Measurements from ENCODE around the gene TMOD1.
"Not testable (repeated sequence)": the region's sequence is repeated elsewhere in the genome, so short reads cannot be mapped to it uniquely, and the experiment has no call there.

The TMOD1 gene

DNA sequence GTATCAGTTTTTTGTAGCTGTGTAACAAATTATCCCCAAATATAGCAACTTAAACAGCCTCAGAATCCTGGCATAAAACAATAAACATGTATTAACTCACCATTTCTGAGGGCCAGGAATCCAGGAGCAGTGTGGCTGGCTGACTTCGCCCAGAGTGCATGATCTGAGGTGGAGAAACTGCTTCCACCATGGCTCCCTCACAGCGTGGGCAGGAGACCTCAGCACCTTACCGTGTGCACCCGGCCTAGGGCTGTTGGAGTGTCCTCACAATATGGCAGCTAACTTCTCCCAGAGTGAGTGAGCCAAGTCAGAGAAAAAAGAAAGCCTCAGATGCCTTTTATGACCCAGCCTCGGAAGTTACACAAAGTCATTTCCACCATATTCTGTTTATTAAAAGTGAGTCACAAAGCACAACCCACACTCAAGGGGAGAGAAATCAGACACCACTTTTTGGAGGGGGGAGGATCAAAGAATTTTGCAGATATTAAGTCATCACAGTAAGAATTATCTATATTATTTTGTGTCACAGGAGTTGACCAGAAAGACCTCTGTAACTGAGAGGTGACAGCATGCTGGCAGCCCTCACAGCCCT is 72.1 kb downstream of the TMOD1 start:
- Histone ChIP-seq H3K79me2 (ENCODE audit: insufficient read depth, low read length) (no peaks in the 10 kb centered on the region), H2AFZ (ENCODE audit: low read length) (no peak overlapping the region), H3K27ac (ENCODE audit: low read depth, low read length, poor library complexity, severe bottlenecking) (no peak overlapping the region), H3K4me2 (ENCODE audit: low read length) (no peak overlapping the region), H3K9ac (ENCODE audit: low read length) (no peak overlapping the region), H3K27me3 (ENCODE audit: insufficient read depth, low read length) (no peaks in the 10 kb centered on the region; the same call in 1 of the 2 replicates), H3K4me1 (ENCODE audit: insufficient read depth, low read length, severe bottlenecking) (no peaks in the 10 kb centered on the region), H3K9me2 (ENCODE audit: low read depth, low read length) (no peaks in the 10 kb centered on the region), H3K9me3 (ENCODE audit: low read length) (no peaks in the 10 kb centered on the region), H3F3A (ENCODE audit: insufficient read depth, low read length) (no peaks in the 10 kb centered on the region), H3K4me3 (ENCODE audit: low read depth, low read length, poor library complexity, severe bottlenecking) (no peak overlapping the region), H4K20me1 (ENCODE audit: insufficient read depth, low read length) (no peaks in the 10 kb centered on the region), H3K36me3 (ENCODE audit: insufficient read depth, low read length) (no peaks in the 10 kb centered on the region)
- TF ChIP-seq EZH2 (IDR thresholded peaks at IDR 0.05; ENCODE audit: borderline replicate concordance, low read length) (no peak), CTCF (IDR thresholded peaks at IDR 0.05; ENCODE audit: low read length) (no peak)

- not testable (repeated sequence) for H2AFZ ChIP-seq (ENCODE audit: low read length); H3K4me2 ChIP-seq (ENCODE audit: low read length); H3K79me2 ChIP-seq (ENCODE audit: insufficient read depth, low read length); H3K27ac ChIP-seq (ENCODE audit: low read depth, low read length, poor library complexity, severe bottlenecking); H3K9ac ChIP-seq (ENCODE audit: low read length); H3F3A ChIP-seq (ENCODE audit: insufficient read depth, low read length); H3K36me3 ChIP-seq (ENCODE audit: insufficient read depth, low read length); H3K9me3 ChIP-seq (ENCODE audit: low read length); H4K20me1 ChIP-seq (ENCODE audit: insufficient read depth, low read length); H3K27me3 ChIP-seq (ENCODE audit: insufficient read depth, low read length); H3K9me2 ChIP-seq (ENCODE audit: low read depth, low read length); H3K4me1 ChIP-seq (ENCODE audit: insufficient read depth, low read length, severe bottlenecking); H3K4me3 ChIP-seq (ENCODE audit: low read depth, low read length, poor library complexity, severe bottlenecking)
These were observed 72.7 kb downstream of the TMOD1 start for GRCh38 chr9:97574101-97574571.

DNA sequence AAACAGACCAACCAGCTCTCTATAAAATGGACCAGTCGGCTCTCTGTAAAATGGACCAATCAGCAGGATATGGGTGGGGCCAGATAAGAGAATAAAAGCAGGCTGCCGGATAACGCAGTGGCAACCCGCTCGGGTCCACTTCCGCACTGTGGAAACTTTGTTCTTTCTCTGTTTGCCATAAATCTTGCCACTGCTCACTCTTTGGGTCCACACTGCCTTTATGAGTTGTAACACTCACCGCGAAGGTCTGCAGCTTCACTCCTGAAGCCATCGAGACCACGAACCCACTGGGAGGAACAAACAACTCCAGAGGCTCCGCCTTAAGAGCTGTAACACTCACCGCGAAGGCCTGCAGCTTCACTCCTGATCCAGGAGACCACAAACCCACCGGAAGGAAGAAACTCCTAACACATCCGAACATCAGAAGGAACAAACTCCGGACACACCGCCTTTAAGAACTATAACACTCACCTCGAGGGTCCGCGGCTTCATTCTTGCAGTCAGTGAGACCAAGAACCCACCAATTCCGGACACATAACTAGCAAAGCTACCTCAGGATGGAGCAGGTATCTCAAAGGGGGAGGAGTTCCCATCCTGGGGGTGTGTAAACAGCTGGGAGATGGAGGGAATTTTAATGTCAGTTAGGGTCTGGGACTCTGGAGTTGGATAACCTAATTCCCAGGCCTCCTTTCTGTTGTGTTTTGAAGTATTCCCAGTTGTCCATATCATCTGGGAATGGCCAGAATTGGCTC is 73.6 kb downstream of the TMOD1 start:
- not testable (repeated sequence) for H3K27me3 ChIP-seq (ENCODE audit: insufficient read depth, low read length); H3K27ac ChIP-seq (ENCODE audit: low read depth, low read length, poor library complexity, severe bottlenecking); H4K20me1 ChIP-seq (ENCODE audit: insufficient read depth, low read length); H3K4me1 ChIP-seq (ENCODE audit: insufficient read depth, low read length, severe bottlenecking); H3K9me2 ChIP-seq (ENCODE audit: low read depth, low read length); H3F3A ChIP-seq (ENCODE audit: insufficient read depth, low read length); H3K36me3 ChIP-seq (ENCODE audit: insufficient read depth, low read length); H2AFZ ChIP-seq (ENCODE audit: low read length); H3K4me2 ChIP-seq (ENCODE audit: low read length); H3K4me3 ChIP-seq (ENCODE audit: low read depth, low read length, poor library complexity, severe bottlenecking); H3K9me3 ChIP-seq (ENCODE audit: low read length); H3K9ac ChIP-seq (ENCODE audit: low read length); H3K79me2 ChIP-seq (ENCODE audit: insufficient read depth, low read length)

GRCh38 chr9:97575673-97576200 is 74.3 kb downstream of the TMOD1 start:
- H3K4me2 ChIP-seq (ENCODE audit: low read length), result no peak overlapping the region
- TF ChIP-seq CTCF (IDR thresholded peaks at IDR 0.05; ENCODE audit: low read length) (no peak), EZH2 (IDR thresholded peaks at IDR 0.05; ENCODE audit: borderline replicate concordance, low read length) (no peak)

More at GRCh38 chr9:97575673-97576200, 74.3 kb downstream of the TMOD1 start:
- Histone ChIP-seq H2AFZ (ENCODE audit: low read length) (no peak overlapping the region), H3K27me3 (ENCODE audit: insufficient read depth, low read length) (no peaks in the 10 kb centered on the region; the same call in 1 of the 2 replicates), H3K9me2 (ENCODE audit: low read depth, low read length) (no peaks in the 10 kb centered on the region), H3K9ac (ENCODE audit: low read length) (no peak overlapping the region), H3K79me2 (ENCODE audit: insufficient read depth, low read length) (no peaks in the 10 kb centered on the region), H3F3A (ENCODE audit: insufficient read depth, low read length) (no peaks in the 10 kb centered on the region), H3K4me3 (ENCODE audit: low read depth, low read length, poor library complexity, severe bottlenecking) (no peak overlapping the region), H3K36me3 (ENCODE audit: insufficient read depth, low read length) (no peaks in the 10 kb centered on the region), H3K9me3 (ENCODE audit: low read length) (no peaks in the 10 kb centered on the region), H4K20me1 (ENCODE audit: insufficient read depth, low read length) (no peaks in the 10 kb centered on the region), H3K27ac (ENCODE audit: low read depth, low read length, poor library complexity, severe bottlenecking) (no peak overlapping the region), H3K4me1 (ENCODE audit: insufficient read depth, low read length, severe bottlenecking) (no peaks in the 10 kb centered on the region)
